ELF-1 (cell line): ENCODE results near the gene ATP5PD.
A peak's percentile ranks its signal among the peaks of the same experiment; 100 is the strongest.
"Not testable (repeated sequence)": the region's sequence is repeated elsewhere in the genome, so short reads cannot be mapped to it uniquely, and the experiment has no call there.

Source experiments
- DNase-seq: peaks from one replicate; pipeline ENCODE4 v3.0.0-alpha.2; 2016; ENCODE audit warnings: low read depth, low spot score

ATP5PD gene

GRCh38 chr17:75077496-75078283, 30.9 kb upstream of the ATP5PD start:
- peak; percentile 71 for DNase-seq

- peak; percentile 79 for DNase-seq
These were observed 30.3 kb upstream of the ATP5PD start for GRCh38 chr17:75077072-75077495.

GRCh38 chr17:75075597-75076336, 29.0 kb upstream of the ATP5PD start:
- DNase-seq, result no peak

GRCh38 chr17:75074532-75074931, 27.8 kb upstream of the ATP5PD start:
- DNase-seq, result no peak

- DNase-seq, result no peak
These were observed 26.9 kb upstream of the ATP5PD start for GRCh38 chr17:75073618-75074047.

GRCh38 chr17:75072909-75073308, 26.1 kb upstream of the ATP5PD start:
- not testable (repeated sequence) for DNase-seq

GRCh38 chr17:75071478-75072271, 24.9 kb upstream of the ATP5PD start:
- DNase-seq, result not testable (repeated sequence)

GRCh38 chr17:75069783-75070182, 23.0 kb upstream of the ATP5PD start:
- DNase-seq, result no peak

GRCh38 chr17:75068750-75069149, 22.0 kb upstream of the ATP5PD start:
- no peak for DNase-seq

- DNase-seq, result no peak
These were observed 21.1 kb upstream of the ATP5PD start for GRCh38 chr17:75067856-75068255.

GRCh38 chr17:75065562-75066151, 18.9 kb upstream of the ATP5PD start:
- DNase-seq, result no peak

GRCh38 chr17:75064867-75065561, 18.2 kb upstream of the ATP5PD start:
- DNase-seq, result peak; percentile 68

GRCh38 chr17:75064460-75064859, 17.7 kb upstream of the ATP5PD start:
- no peak for DNase-seq

- DNase-seq, result no peak
These were observed 17.3 kb upstream of the ATP5PD start for GRCh38 chr17:75064040-75064439.

GRCh38 chr17:75063626-75064025, 16.9 kb upstream of the ATP5PD start:
- DNase-seq, result no peak

GRCh38 chr17:75063201-75063600, 16.4 kb upstream of the ATP5PD start:
- no peak for DNase-seq

- no peak for DNase-seq
These were observed 14.8 kb upstream of the ATP5PD start for GRCh38 chr17:75061618-75062017.

- DNase-seq, result no peak
These were observed 14.3 kb upstream of the ATP5PD start for GRCh38 chr17:75061055-75061438.

GRCh38 chr17:75060434-75061054, 13.8 kb upstream of the ATP5PD start:
- DNase-seq, result no peak
